HG02610 (cell line): ENCODE measurements around the gene UTS2R.

Experiments
- ATAC-seq: cut with Tn5 transposase; IDR thresholded peaks from one replicate; pipeline ENCODE4 v1.9.1; 2021; ENCODE audit warnings: mild to moderate bottlenecking, moderate library complexity; ENCODE audit not compliant: unreplicated experiment

UTS2R gene

GRCh38 chr17:82386881-82387704, 15.5 kb downstream of the UTS2R start:
- ATAC-seq, result no peak

- no peak for ATAC-seq
Observed at GRCh38 chr17:82387705-82388106, 16.1 kb downstream of the UTS2R start.

GRCh38 chr17:82388223-82388921, 16.8 kb downstream of the UTS2R start:
- ATAC-seq, result no peak

- no peak for ATAC-seq
Observed at GRCh38 chr17:82388922-82389283, 17.3 kb downstream of the UTS2R start.

- no peak for ATAC-seq
Observed at GRCh38 chr17:82389379-82389778, 17.8 kb downstream of the UTS2R start.

GRCh38 chr17:82390015-82390859, 18.7 kb downstream of the UTS2R start:
- no peak for ATAC-seq

- no peak for ATAC-seq
Observed at GRCh38 chr17:82390860-82391435, 19.4 kb downstream of the UTS2R start.

- no peak for ATAC-seq
Observed at GRCh38 chr17:82391496-82392066, 20.0 kb downstream of the UTS2R start.

- ATAC-seq, result no peak
Observed at GRCh38 chr17:82392209-82392920, 20.8 kb downstream of the UTS2R start.

GRCh38 chr17:82392941-82393340, 21.4 kb downstream of the UTS2R start:
- no peak for ATAC-seq

GRCh38 chr17:82394278-82394677, 22.7 kb downstream of the UTS2R start:
- ATAC-seq, result no peak

- no peak for ATAC-seq
Observed at GRCh38 chr17:82396601-82397435, 25.3 kb downstream of the UTS2R start.

- ATAC-seq, result no peak
Observed at GRCh38 chr17:82397449-82398335, 26.1 kb downstream of the UTS2R start.

- no peak for ATAC-seq
Observed at GRCh38 chr17:82399041-82399441, 27.5 kb downstream of the UTS2R start.

GRCh38 chr17:82399601-82400101, 28.1 kb downstream of the UTS2R start:
- ATAC-seq, result no peak

- ATAC-seq, result no peak
Observed at GRCh38 chr17:82400206-82400605, 28.6 kb downstream of the UTS2R start.

GRCh38 chr17:82400830-82401229, 29.3 kb downstream of the UTS2R start:
- no peak for ATAC-seq

GRCh38 chr17:82402865-82403264, 31.3 kb downstream of the UTS2R start:
- ATAC-seq, result no peak
